Stomach (tissue), 4 donors: ENCODE data around the gene KCNH8.

ENCODE experiments used
- EP300 ChIP-seq: sonication (generic); formaldehyde crosslinking; IDR thresholded peaks from one replicate; pipeline ENCODE4 v1.6.1; 2017; ENCODE audit warnings: antibody characterized with exemption
- POLR2A ChIP-seq, 4 donors: fragments of 450-650 bp; IDR thresholded peaks; one replicate each; pipeline ENCODE4 v1.6.1; 2016; ENCODE audit warnings: antibody characterized with exemption in 4 of 4, control low read depth in 2 of 4, mild to moderate bottlenecking in 1 of 4, moderate library complexity in 1 of 4
- POLR2AphosphoS5 ChIP-seq, 3 donors: sonication (generic); formaldehyde crosslinking; IDR thresholded peaks; one replicate each; pipeline ENCODE4 v1.6.1; 2016; ENCODE audit warnings: antibody characterized with exemption in 3 of 3
- TF ChIP-seq, protein P1 (sequence below), 7 experiments: fragments of 450-650 bp in 4 of 7; fragments of 200-600 bp in 3 of 7; sonication (generic) in 3 of 7; IDR thresholded peaks; one replicate each; pipeline ENCODE4 v1.5.1; 2016 to 2019; ENCODE audit warnings: antibody characterized with exemption in 7 of 7, control low read depth in 2 of 7, mild to moderate bottlenecking in 1 of 7

DNA sequence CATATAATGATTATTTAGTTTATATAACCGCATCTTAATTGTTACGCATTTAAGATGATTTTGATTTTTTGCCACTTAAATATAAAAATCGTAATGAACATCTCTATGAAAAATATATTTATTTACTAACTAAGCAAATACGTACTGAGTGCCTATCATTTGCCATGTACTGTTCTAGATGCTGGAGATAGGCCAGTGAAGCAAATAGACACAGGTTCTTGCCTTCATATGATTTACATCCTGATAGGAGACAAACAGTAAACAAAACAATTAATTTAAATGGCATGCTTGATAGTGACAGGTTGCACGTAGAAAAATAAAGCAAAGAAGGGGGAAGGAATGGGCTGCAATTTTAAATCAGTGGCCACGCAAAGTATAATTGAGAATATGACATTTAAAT, 217.2 kb downstream of the KCNH8 start:
- TF ChIP-seq, protein P1, sequence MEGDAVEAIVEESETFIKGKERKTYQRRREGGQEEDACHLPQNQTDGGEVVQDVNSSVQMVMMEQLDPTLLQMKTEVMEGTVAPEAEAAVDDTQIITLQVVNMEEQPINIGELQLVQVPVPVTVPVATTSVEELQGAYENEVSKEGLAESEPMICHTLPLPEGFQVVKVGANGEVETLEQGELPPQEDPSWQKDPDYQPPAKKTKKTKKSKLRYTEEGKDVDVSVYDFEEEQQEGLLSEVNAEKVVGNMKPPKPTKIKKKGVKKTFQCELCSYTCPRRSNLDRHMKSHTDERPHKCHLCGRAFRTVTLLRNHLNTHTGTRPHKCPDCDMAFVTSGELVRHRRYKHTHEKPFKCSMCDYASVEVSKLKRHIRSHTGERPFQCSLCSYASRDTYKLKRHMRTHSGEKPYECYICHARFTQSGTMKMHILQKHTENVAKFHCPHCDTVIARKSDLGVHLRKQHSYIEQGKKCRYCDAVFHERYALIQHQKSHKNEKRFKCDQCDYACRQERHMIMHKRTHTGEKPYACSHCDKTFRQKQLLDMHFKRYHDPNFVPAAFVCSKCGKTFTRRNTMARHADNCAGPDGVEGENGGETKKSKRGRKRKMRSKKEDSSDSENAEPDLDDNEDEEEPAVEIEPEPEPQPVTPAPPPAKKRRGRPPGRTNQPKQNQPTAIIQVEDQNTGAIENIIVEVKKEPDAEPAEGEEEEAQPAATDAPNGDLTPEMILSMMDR (IDR thresholded peaks at IDR 0.05) = no peak
- TF ChIP-seq EP300 (no peak), POLR2A (IDR thresholded peaks at IDR 0.05) (no peak), POLR2AphosphoS5 (IDR thresholded peaks at IDR 0.05) (no peak)
